ENCODE data around the gene TMEM178A. TPM values are rescaled to one million over a fixed set of nuclear protein-coding genes. Genes with fewer than 3 reads are reported as not detected.

TMEM178A gene
- total and polyA plus RNA-seq, 11 donors, result 0.65 to 4.6 (median 3.0) TPM

- peaks cover 0 to 3% (median 0%) of the 10 kb centered on the region in 12 donors for H3K9me3 ChIP-seq
- no peak overlapping the region for H3K27ac ChIP-seq
- no peak for TF ChIP-seq POLR2A (IDR thresholded peaks at IDR 0.05)
- TF ChIP-seq CTCF (IDR thresholded peaks at IDR 0.05), result no peak
- no peak overlapping the region for H3K4me3 ChIP-seq
- no peaks in the 10 kb centered on the region for H3K36me3 ChIP-seq
- H3K4me1 ChIP-seq, result peaks cover 0 to 10% (median 0%) of the 10 kb centered on the region in 12 donors
- intact Hi-C loops (cut with DNase I), result no loop called here
- no peaks in the 10 kb centered on the region for H3K27me3 ChIP-seq
- DNase-seq (no peak), ATAC-seq (no peak)
- 82 to 86% (median 84%) methylated on average over 3 of the region's 3 CpGs for WGBS, 4 donors
Measured at GRCh38 chr2:39659765-39660611, 5.7 kb upstream of the TMEM178A start.

- TF ChIP-seq CTCF (IDR thresholded peaks at IDR 0.05), result no peak
- TF ChIP-seq POLR2A (IDR thresholded peaks at IDR 0.05), result no peak
- H3K27me3 ChIP-seq, result no peaks in the 10 kb centered on the region
- peaks cover 0 to 13% (median 0%) of the 10 kb centered on the region in 12 donors for H3K4me1 ChIP-seq
- H3K27ac ChIP-seq, result no peak overlapping the region
- no peaks in the 10 kb centered on the region for H3K9me3 ChIP-seq
- ATAC-seq, result no peak
- H3K36me3 ChIP-seq, result no peaks in the 10 kb centered on the region
- WGBS, 4 donors, result 90 to 95% (median 93%) methylated on average over 3 of the region's 3 CpGs
- H3K4me3 ChIP-seq, result no peak overlapping the region
- DNase-seq, result no peak
- intact Hi-C loops (cut with DNase I), result no loop called here
Measured at GRCh38 chr2:39660612-39661236, 5.0 kb upstream of the TMEM178A start.

- whole genome bisulfite sequencing, 4 donors, result 56 to 67% (median 66%) methylated on average over 1 of the region's 1 CpG
- peaks cover 0 to 11% (median 0%) of the 10 kb centered on the region in 9 donors for H3K27me3 ChIP-seq
- no peak for ATAC-seq
- TF ChIP-seq POLR2A (IDR thresholded peaks at IDR 0.05), result no peak
- no peak for TF ChIP-seq CTCF (IDR thresholded peaks at IDR 0.05)
- no peak for DNase-seq
- H3K9me3 ChIP-seq, result no peaks in the 10 kb centered on the region
- H3K4me1 ChIP-seq, result peaks cover 0 to 24% (median 4%) of the 10 kb centered on the region in 12 donors
- intact Hi-C loops (cut with DNase I), result no loop called here
- H3K36me3 ChIP-seq, result no peaks in the 10 kb centered on the region
- H3K4me3 ChIP-seq, result no peak overlapping the region
- no peak overlapping the region for H3K27ac ChIP-seq
Measured at GRCh38 chr2:39661826-39662225, 3.9 kb upstream of the TMEM178A start.

GRCh38 chr2:39663187-39663930 lies 2.4 kb upstream of the TMEM178A start:
- no peaks in the 10 kb centered on the region for H3K36me3 ChIP-seq
- no peak overlapping the region for H3K4me3 ChIP-seq
- TF ChIP-seq POLR2A (IDR thresholded peaks at IDR 0.05) (no peak), CTCF (IDR thresholded peaks at IDR 0.05) (no peak)
- no peak overlapping the region for H3K27ac ChIP-seq
- peaks cover 0 to 17% (median 7%) of the 10 kb centered on the region in 12 donors for H3K4me1 ChIP-seq
- no peak for ATAC-seq
- peaks cover 0 to 19% (median 0%) of the 10 kb centered on the region in 9 donors for H3K27me3 ChIP-seq
- intact Hi-C loops (cut with DNase I), result no loop called here
- no peak for DNase-seq
- H3K9me3 ChIP-seq, result no peaks in the 10 kb centered on the region
- 94 to 98% (median 95%) methylated on average over 2 of the region's 2 CpGs for WGBS, 4 donors
